IPS-18c (cell line): ENCODE data around the gene BMP15.

ENCODE experiments used
- H3K4me3 ChIP-seq: 2 replicates; pipeline ENCODE4 v1.7.0; 2013; ENCODE audit warnings: low read depth, mild to moderate bottlenecking, low read length, moderate library complexity; ENCODE audit not compliant: insufficient read depth
- H3K9me3 ChIP-seq: one replicate; pipeline ENCODE4 v1.6.1; 2013; ENCODE audit warnings: mild to moderate bottlenecking, low read length, moderate library complexity; ENCODE audit not compliant: control insufficient read depth, insufficient read depth

BMP15 gene

GRCh38 chrX:50910685-50911176, at the start of gene BMP15:
BMP15 (plus strand) TSS chrX:50910735; CDS start chrX:50910784, 49 bp downstream.
- Histone ChIP-seq H3K9me3 (peaks cover 7% of the 10 kb centered on the region), H3K4me3 (no peak within 1 kb of the TSS)

DNA sequence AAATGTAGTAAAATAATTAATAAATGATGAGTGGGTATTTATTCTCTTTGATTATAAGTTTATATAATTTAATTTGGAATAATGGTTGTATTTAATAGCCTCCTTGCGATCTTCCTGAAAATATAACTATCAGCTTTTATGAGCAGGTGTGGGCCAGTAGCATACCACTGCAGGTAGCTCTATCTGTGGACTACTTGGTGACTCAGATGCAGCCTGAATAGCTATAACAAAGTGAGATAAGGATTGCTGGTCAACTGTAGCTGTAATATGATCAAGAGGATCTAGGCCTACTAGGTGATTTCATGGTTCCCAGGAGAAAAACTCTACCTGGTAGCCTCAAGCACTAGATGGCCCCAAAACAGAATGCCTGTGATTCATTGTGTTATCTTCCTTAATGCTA, 47.1 kb upstream of the BMP15 start:
- Histone ChIP-seq H3K4me3 (no peak overlapping the region), H3K9me3 (no peaks in the 10 kb centered on the region)

GRCh38 chrX:50865311-50865710, 45.2 kb upstream of the BMP15 start:
- H3K9me3 ChIP-seq: no peaks in the 10 kb centered on the region
- H3K4me3 ChIP-seq: no peak overlapping the region

DNA sequence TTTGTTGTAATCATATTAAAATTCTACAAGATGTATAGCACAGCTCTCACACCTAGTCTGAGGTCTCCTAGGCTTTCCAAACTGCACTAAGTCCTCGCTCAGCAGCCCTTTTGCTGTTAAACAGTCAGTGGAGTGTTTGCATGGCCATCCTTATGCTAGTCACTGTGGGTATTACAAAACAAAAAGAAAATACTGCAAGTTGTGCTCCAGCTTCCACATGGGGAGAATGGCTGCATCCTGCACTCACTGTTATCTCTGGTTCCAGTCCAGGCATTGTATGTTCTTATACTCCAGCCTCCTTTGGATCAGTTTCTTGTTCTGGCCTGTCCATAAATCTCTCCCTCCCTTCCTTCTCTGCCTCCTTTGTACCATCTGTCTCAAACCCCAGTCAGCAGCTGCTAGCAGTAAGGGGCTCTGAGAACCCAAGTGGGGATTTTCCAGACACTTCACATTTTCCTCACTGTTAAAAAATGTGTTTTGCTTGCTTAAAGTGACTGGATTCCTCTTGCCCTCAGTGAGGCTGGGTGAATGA, 38.5 kb upstream of the BMP15 start:
- H3K9me3 ChIP-seq: peaks cover 1% of the 10 kb centered on the region
- H3K4me3 ChIP-seq: no peak overlapping the region

DNA sequence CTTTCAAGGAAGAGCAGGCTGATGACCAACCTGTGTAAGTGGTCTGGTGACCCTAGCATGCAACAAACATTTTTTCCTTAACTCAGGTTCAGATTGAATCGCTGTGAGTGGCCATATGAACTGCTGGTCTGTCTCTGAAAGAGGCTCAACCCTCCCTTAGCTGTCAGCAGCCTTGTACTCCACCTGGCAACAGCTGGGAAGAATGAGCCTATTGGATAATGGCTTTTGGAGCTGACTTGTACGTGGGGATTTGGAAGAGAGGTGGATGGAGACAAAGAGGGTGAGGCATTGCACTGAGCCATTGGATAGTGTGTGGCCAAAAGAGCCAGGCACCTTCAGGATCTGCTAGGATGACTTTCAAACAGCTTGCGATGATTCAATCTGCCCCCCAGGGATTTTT, 35.7 kb upstream of the BMP15 start:
- Histone ChIP-seq H3K9me3 (peaks cover 4% of the 10 kb centered on the region), H3K4me3 (no peak overlapping the region)

GRCh38 chrX:50876551-50876950, 34.0 kb upstream of the BMP15 start:
- peaks cover 4% of the 10 kb centered on the region for H3K9me3 ChIP-seq
- no peak overlapping the region; the same call in 1 of the 2 replicates for H3K4me3 ChIP-seq

DNA sequence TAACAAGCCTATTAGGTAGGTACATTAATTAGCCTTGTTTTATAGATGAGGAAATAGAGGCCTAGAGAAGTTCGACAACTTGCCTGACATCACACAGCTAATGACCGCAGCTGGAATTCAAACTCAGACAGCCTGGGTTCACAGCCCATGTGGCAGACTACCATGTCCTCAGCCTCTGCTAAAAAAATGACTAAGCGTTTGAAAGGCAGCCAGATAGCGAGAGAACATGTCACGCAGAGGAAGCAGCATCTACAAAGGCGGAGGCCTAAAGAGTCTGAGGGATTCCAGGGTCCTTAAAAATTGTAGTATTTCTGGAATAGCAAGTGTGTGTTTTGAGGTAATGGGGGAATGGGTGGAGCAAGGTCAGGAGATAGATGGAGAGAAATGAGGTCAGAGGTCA, 33.2 kb upstream of the BMP15 start:
- Histone ChIP-seq H3K4me3 (no peak overlapping the region), H3K9me3 (peaks cover 4% of the 10 kb centered on the region)

DNA sequence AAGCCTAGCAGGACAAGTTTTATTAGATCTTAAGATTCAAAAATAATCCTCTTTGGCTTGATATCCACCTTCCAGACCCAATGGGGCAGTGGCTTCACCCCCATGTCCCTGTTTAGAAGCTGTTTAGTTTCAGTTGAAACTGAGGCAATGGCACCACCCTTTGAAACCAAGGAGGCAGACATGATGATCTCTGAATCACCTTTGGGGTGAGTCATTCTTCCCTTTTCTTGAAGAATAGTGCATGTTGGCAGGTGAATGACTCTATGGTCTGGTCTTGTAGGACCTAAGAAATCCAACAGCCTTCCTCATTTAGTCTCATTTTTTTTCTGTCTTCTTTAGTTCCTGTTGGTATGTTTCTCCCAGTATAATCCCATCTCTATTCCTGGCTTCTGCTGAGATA, 29.5 kb upstream of the BMP15 start:
- no peak overlapping the region for H3K4me3 ChIP-seq
- H3K9me3 ChIP-seq: peaks cover 4% of the 10 kb centered on the region

DNA sequence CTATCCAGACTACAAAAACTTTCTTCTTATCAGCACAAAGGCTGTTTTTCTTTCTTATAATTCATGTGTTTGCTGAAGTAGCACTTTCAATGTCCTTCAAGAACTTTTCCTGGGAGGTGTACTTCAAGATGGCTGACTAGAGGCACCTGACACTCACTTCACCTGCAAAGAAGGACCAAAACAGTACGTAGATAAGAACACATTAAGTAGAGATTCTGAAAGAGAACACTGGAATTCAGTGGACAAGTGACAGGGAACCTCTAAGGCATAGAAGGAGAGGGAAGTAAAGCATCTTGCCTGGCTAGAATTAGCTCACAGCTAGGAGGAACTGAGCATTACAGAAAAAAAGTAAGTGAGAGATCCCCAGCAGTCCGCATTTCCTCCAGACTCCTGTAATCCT, 21.7 kb upstream of the BMP15 start:
- no peaks in the 10 kb centered on the region for H3K9me3 ChIP-seq

GRCh38 chrX:50889582-50889981, 21.0 kb upstream of the BMP15 start:
- Histone ChIP-seq H3K9me3 (no peaks in the 10 kb centered on the region), H3K4me3 (no peak overlapping the region)

More for the DNA sequence above, 21.7 kb upstream of the BMP15 start:
- no peak overlapping the region for H3K4me3 ChIP-seq

GRCh38 chrX:50893047-50893446, 17.5 kb upstream of the BMP15 start:
- Histone ChIP-seq H3K9me3 (no peaks in the 10 kb centered on the region), H3K4me3 (no peak overlapping the region)

DNA sequence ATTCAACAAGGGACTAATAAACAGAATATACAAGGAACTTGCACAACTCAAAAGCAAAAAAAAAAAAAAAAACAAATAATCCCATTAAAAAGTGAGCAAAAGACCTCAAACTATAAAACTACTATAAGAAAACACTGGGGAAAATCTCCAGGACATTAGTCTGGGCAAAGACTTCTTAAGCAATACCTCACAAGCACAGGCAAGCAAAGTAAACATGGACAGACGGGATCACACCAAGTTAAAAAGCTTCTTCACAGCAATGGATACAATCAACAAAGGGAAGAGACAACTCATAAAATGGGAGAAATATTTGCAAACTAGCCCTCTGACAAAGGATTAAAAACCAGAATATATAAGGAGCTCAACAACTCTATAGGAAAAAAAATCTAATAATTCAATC, 17.1 kb upstream of the BMP15 start:
- Histone ChIP-seq H3K4me3 (no peak overlapping the region), H3K9me3 (no peaks in the 10 kb centered on the region)

DNA sequence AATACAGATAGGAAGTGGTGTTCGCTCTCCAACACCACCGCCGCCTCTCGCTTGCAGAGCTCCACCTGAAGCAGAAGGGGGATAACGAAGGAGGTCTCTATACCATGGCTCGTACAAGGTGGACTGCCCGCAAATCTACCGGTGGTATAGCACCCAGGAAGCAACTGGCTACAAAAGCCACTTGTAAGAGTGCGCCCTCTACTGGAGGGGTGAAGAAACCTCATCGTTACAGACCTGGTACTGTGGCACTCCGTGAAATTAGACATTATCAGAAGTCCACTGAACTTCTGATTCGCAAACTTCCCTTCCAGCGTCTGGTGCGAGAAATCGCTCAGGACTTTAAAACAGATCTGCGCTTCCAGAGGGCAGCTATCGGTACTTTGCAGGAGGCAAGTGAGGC, 5.2 kb upstream of the BMP15 start:
- Histone ChIP-seq H3K9me3 (peaks cover 6% of the 10 kb centered on the region), H3K4me3 (no peak overlapping the region)

- H3K4me3 ChIP-seq: no peak overlapping the region
- peaks cover 4% of the 10 kb centered on the region for H3K9me3 ChIP-seq
These were observed 3.0 kb downstream of the BMP15 start for GRCh38 chrX:50913520-50913919.

GRCh38 chrX:50920132-50920531, 9.6 kb downstream of the BMP15 start:
- no peaks in the 10 kb centered on the region for H3K9me3 ChIP-seq
- H3K4me3 ChIP-seq: no peak overlapping the region

DNA sequence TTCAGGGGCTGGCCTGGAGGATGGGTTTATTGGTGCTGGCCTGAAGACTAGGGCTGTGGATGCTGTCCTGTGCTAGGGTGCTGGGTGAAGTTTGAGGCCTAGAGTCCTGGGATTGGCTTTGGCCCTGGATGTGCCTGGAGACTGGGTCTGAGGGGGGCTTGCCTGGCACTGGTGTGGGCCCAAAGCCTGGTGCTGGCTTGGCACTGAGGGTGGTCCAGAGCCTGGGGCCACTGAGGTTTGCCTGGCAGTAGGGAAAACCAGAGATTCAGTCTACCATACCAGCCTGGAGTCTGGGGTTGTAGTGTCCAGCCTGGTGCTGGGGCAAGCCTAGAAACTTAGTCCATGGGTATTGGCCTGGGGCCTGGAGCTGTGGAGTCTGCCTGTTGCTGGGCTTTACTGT, 16.6 kb downstream of the BMP15 start:
- H3K9me3 ChIP-seq: peaks cover 9% of the 10 kb centered on the region
- H3K4me3 ChIP-seq: no peak overlapping the region

DNA sequence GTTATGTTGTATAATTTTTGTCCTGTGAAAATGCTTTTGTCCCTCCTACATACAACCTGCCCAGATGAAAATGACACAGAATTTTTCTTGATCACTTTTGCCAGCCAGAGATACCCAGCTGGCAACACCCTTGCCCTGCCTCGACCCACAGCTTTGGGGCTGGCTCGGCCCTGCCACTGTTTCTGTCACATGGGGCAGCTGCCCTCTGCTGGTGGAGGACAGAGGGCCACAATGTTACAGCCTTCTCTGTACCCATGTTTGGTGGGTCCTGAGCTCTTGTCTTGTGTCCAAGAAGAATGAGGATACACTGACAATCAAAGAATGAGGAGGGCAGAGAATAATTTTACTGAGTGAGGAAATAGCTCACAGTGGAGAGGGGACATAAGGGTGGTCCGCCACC, 31.1 kb downstream of the BMP15 start:
- Histone ChIP-seq H3K4me3 (no peak overlapping the region), H3K9me3 (peaks cover 3% of the 10 kb centered on the region)

DNA sequence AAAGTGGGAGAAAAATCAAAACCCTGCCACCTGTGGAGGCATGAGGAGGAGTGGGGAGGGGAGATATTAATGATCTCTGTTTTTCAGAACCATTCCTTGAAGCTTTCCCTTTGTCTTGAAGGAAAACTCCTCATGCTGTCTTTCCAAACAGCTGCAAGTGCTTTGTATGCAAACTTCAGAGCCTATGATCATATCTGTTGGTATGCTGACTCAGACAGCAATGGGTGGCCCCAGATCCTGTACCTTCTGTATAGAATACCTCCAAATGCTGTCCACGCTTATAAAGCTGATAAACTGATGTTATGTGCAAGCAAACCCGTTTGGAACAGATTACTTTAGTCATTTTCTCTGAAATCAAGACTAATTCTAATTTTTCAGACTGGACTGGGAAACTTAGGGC, 31.9 kb downstream of the BMP15 start:
- H3K4me3 ChIP-seq: no peak overlapping the region
- H3K9me3 ChIP-seq: peaks cover 3% of the 10 kb centered on the region

DNA sequence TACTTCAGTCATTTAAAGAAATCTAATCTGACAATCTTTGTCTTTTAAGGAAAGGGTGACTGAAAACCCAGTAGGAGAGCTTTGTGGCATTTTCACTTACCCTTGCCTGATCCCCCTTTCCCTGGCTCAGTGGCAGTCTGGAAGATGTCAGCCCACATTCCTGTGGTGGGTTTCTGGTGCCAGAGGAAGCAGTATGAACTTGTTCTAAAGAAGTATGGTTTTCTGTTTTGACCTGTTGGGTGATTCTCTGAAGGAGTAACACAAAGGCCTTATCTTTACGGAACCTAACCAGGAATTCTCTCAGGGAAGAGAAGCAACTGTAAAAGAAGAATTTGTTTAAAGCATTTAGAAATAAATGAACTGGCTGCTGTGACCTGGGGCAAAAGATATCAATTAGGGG, 41.9 kb downstream of the BMP15 start:
- H3K9me3 ChIP-seq: no peaks in the 10 kb centered on the region
- no peak overlapping the region for H3K4me3 ChIP-seq
